Cardiac fibroblast (primary cell): Measurements from ENCODE around the gene ZC3H18.

Source experiments
- DNase-seq, 2 donors: peaks; one replicate each; pipeline versions ENCODE4 v3.0.0 to v3.0.0-alpha.2; 2010; ENCODE audit warnings: low read depth in 2 of 2
- H3K4me3 ChIP-seq, 2 donors: replicated peaks in 1 of 2; 1 replicate in 1 of 2; 2 replicates in 1 of 2; pipeline ENCODE4 v1.5.1; 2011; ENCODE audit warnings: low read depth in 2 of 2, low read length in 2 of 2, mild to moderate bottlenecking in 2 of 2, moderate library complexity in 1 of 2
- CTCF ChIP-seq: IDR thresholded peaks from one replicate; pipeline ENCODE4 v1.5.1; 2011; ENCODE audit warnings: low read depth, mild to moderate bottlenecking, low read length, inconsistent platforms

Gene ZC3H18

DNA sequence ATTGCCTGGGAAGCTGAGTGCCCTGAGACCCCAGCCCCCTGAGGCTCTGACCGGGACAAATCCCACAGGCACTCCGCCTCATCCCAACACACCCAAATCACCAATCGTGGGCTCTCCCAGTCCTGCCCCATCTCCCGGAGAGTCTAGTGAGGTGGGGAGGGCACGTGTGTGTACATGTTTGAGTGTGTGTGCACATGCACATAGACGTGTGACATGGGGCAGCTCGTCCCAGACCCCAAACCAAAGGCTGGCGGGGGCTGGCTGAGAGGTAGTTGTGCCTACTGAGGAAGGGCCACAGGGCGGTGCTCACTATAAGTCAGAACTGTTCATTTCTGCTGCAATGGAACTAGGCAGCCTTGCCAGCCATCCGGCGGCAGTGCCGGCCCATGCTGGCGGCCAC, 107.5 kb downstream of the ZC3H18 start:
- TF ChIP-seq CTCF = no peak
- H3K4me3 ChIP-seq = no peak overlapping the region
- DNase-seq = no peak

DNA sequence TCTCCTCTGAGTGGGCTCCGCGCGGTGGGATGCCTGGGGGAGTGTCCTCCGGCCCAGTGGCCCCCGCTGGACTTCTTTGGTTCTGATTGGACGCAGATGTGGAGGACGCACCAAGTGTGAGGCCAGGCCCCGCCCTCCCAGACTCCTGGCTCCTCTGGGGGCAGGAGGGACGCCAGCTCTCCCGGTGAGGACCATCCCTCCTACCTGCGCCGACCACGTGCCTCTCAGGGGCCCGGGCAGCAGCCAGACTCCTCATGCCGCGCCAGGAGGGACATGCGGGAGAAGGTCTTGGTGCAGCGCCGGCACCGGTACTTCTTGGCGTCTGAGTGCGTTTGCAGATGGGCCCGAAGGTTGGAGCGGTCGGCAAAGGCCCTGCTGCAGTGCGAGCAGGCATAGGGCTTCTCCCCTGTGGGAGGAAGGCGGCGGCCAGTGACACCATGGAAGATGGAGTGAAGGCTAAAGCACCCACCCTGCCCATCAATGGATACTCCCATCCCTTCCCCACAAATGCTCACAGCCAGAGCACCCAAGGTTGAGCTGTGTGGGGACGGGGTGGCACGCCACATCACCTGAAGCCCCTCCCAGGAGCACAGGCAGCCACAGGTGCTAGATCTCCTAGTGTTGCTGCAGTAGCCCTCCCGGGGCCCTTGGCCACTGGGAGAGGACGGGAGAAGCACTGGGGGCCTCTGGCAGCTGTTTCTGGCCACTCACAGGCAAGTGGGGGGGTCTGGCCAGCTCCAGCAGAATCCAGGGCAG, 108.2 kb downstream of the ZC3H18 start:
- TF ChIP-seq CTCF = no peak

GRCh38 chr16:88680554-88681083, 110.4 kb downstream of the ZC3H18 start:
- no peak for TF ChIP-seq CTCF
- no peak overlapping the region for H3K4me3 ChIP-seq
- DNase-seq = no peak

More for the DNA sequence above, 108.2 kb downstream of the ZC3H18 start:
- no peak for DNase-seq
- no peak overlapping the region for H3K4me3 ChIP-seq

DNA sequence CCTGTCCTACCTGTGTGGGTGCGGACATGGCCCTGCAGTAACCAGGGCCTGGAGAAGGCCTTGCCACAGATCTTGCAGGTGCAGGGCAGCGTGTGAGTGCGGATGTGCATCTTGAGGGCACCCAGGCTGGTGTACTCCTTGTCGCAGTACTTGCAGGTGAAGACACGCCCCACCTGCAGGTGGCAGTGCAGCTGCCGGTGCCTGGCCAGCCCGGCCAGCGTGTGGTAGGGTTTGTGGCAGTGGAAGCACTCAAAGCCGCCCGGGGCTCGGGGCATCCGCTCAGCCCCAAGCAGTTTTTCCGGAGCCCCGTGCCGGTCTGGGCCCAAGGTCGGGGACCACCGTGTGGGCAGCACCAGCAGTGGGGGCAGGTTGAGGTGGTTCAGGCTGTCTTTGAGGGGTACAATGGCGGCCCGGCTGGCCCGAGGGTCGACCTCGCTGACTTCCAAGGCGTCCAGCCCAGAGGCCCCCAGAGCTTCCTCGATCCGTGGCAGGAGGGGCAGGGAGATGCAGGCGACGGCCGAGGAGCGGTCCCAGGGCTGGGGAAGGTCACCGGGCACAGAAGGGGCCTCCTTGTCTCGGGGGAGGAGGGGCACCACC, 111.0 kb downstream of the ZC3H18 start:
- H3K4me3 ChIP-seq = no peak overlapping the region
- peak; percentile 20 for TF ChIP-seq CTCF
- DNase-seq = no peak
